ENCODE measurements around the gene LONRF2.
A peak's percentile ranks its signal among the peaks of the same experiment; 100 is the strongest.

The LONRF2 gene

GRCh38 chr2:100285691-100286090, 36.6 kb downstream of the LONRF2 start:
- Histone ChIP-seq H3K9ac (ENCODE audit: low read depth, low read length) (no peak overlapping the region), H3K9me3 (ENCODE audit: control insufficient read depth, insufficient read depth, low read length) (no peaks in the 10 kb centered on the region), H3K36me3 (ENCODE audit: control insufficient read depth, insufficient read depth, low read length) (no peaks in the 10 kb centered on the region), H3K4me1 (ENCODE audit: control insufficient read depth, insufficient read depth, low read length) (peaks cover 35% of the 10 kb centered on the region), H3K27me3 (ENCODE audit: control insufficient read depth, insufficient read depth, low read length) (no peaks in the 10 kb centered on the region), H3K4me3 (ENCODE audit: low read depth, low read length) (no peak overlapping the region), H3K27ac (ENCODE audit: low read depth, low read length) (peak overlapping the region; percentile 62)

- H3K36me3 ChIP-seq (ENCODE audit: control insufficient read depth, insufficient read depth, low read length), result no peaks in the 10 kb centered on the region
- no peaks in the 10 kb centered on the region for H3K27me3 ChIP-seq (ENCODE audit: control insufficient read depth, insufficient read depth, low read length)
- no peak overlapping the region for H3K27ac ChIP-seq (ENCODE audit: low read depth, low read length)
- no peak overlapping the region for H3K4me3 ChIP-seq (ENCODE audit: low read depth, low read length)
- H3K9ac ChIP-seq (ENCODE audit: low read depth, low read length), result no peak overlapping the region
- peaks cover 37% of the 10 kb centered on the region for H3K4me1 ChIP-seq (ENCODE audit: control insufficient read depth, insufficient read depth, low read length)
- no peaks in the 10 kb centered on the region for H3K9me3 ChIP-seq (ENCODE audit: control insufficient read depth, insufficient read depth, low read length)
Measured at GRCh38 chr2:100285011-100285410, 37.3 kb downstream of the LONRF2 start.

- peaks cover 37% of the 10 kb centered on the region for H3K4me1 ChIP-seq (ENCODE audit: control insufficient read depth, insufficient read depth, low read length)
- H3K27ac ChIP-seq (ENCODE audit: low read depth, low read length), result no peak overlapping the region
- no peaks in the 10 kb centered on the region for H3K9me3 ChIP-seq (ENCODE audit: control insufficient read depth, insufficient read depth, low read length)
Measured at GRCh38 chr2:100283724-100284501, 38.4 kb downstream of the LONRF2 start.

GRCh38 chr2:100281521-100282438, 40.5 kb downstream of the LONRF2 start:
- H3K9ac ChIP-seq (ENCODE audit: low read depth, low read length), result 0 out of 2 replicates have a peak overlapping the region, but pooled peaks have one; percentile 17

More at GRCh38 chr2:100283724-100284501, 38.4 kb downstream of the LONRF2 start:
- Histone ChIP-seq H3K36me3 (ENCODE audit: control insufficient read depth, insufficient read depth, low read length) (no peaks in the 10 kb centered on the region), H3K27me3 (ENCODE audit: control insufficient read depth, insufficient read depth, low read length) (no peaks in the 10 kb centered on the region), H3K4me3 (ENCODE audit: low read depth, low read length) (no peak overlapping the region), H3K9ac (ENCODE audit: low read depth, low read length) (no peak overlapping the region)

GRCh38 chr2:100279586-100280534, 42.4 kb downstream of the LONRF2 start:
- Histone ChIP-seq H3K4me1 (ENCODE audit: control insufficient read depth, insufficient read depth, low read length) (peaks cover 18% of the 10 kb centered on the region), H3K27me3 (ENCODE audit: control insufficient read depth, insufficient read depth, low read length) (no peaks in the 10 kb centered on the region), H3K9me3 (ENCODE audit: control insufficient read depth, insufficient read depth, low read length) (no peaks in the 10 kb centered on the region), H3K9ac (ENCODE audit: low read depth, low read length) (no peak overlapping the region), H3K4me3 (ENCODE audit: low read depth, low read length) (no peak overlapping the region), H3K36me3 (ENCODE audit: control insufficient read depth, insufficient read depth, low read length) (no peaks in the 10 kb centered on the region), H3K27ac (ENCODE audit: low read depth, low read length) (no peak overlapping the region)

More at GRCh38 chr2:100281521-100282438, 40.5 kb downstream of the LONRF2 start:
- H3K4me1 ChIP-seq (ENCODE audit: control insufficient read depth, insufficient read depth, low read length), result peaks cover 35% of the 10 kb centered on the region
- H3K9me3 ChIP-seq (ENCODE audit: control insufficient read depth, insufficient read depth, low read length), result no peaks in the 10 kb centered on the region
- peak overlapping the region; percentile 31; the same call in 1 of the 2 replicates for H3K4me3 ChIP-seq (ENCODE audit: low read depth, low read length)
- no peak overlapping the region for H3K27ac ChIP-seq (ENCODE audit: low read depth, low read length)
- H3K27me3 ChIP-seq (ENCODE audit: control insufficient read depth, insufficient read depth, low read length), result no peaks in the 10 kb centered on the region
- H3K36me3 ChIP-seq (ENCODE audit: control insufficient read depth, insufficient read depth, low read length), result no peaks in the 10 kb centered on the region

GRCh38 chr2:100278986-100279385, 43.3 kb downstream of the LONRF2 start:
- no peak overlapping the region for H3K27ac ChIP-seq (ENCODE audit: low read depth, low read length)
- H3K4me1 ChIP-seq (ENCODE audit: control insufficient read depth, insufficient read depth, low read length), result peaks cover 18% of the 10 kb centered on the region

GRCh38 chr2:100278501-100278900, 43.8 kb downstream of the LONRF2 start:
- no peak overlapping the region for H3K27ac ChIP-seq (ENCODE audit: low read depth, low read length)
- H3K9ac ChIP-seq (ENCODE audit: low read depth, low read length), result no peak overlapping the region
- H3K9me3 ChIP-seq (ENCODE audit: control insufficient read depth, insufficient read depth, low read length), result no peaks in the 10 kb centered on the region
- no peaks in the 10 kb centered on the region for H3K27me3 ChIP-seq (ENCODE audit: control insufficient read depth, insufficient read depth, low read length)
- peaks cover 18% of the 10 kb centered on the region for H3K4me1 ChIP-seq (ENCODE audit: control insufficient read depth, insufficient read depth, low read length)
- no peak overlapping the region for H3K4me3 ChIP-seq (ENCODE audit: low read depth, low read length)
- H3K36me3 ChIP-seq (ENCODE audit: control insufficient read depth, insufficient read depth, low read length), result no peaks in the 10 kb centered on the region

More at GRCh38 chr2:100278986-100279385, 43.3 kb downstream of the LONRF2 start:
- no peaks in the 10 kb centered on the region for H3K36me3 ChIP-seq (ENCODE audit: control insufficient read depth, insufficient read depth, low read length)
- no peaks in the 10 kb centered on the region for H3K9me3 ChIP-seq (ENCODE audit: control insufficient read depth, insufficient read depth, low read length)
- H3K4me3 ChIP-seq (ENCODE audit: low read depth, low read length), result no peak overlapping the region
- no peaks in the 10 kb centered on the region for H3K27me3 ChIP-seq (ENCODE audit: control insufficient read depth, insufficient read depth, low read length)
- no peak overlapping the region for H3K9ac ChIP-seq (ENCODE audit: low read depth, low read length)

GRCh38 chr2:100277540-100278207, 44.6 kb downstream of the LONRF2 start:
- Histone ChIP-seq H3K9me3 (ENCODE audit: control insufficient read depth, insufficient read depth, low read length) (no peaks in the 10 kb centered on the region), H3K4me3 (ENCODE audit: low read depth, low read length) (no peak overlapping the region), H3K27me3 (ENCODE audit: control insufficient read depth, insufficient read depth, low read length) (no peaks in the 10 kb centered on the region), H3K9ac (ENCODE audit: low read depth, low read length) (no peak overlapping the region), H3K27ac (ENCODE audit: low read depth, low read length) (no peak overlapping the region), H3K36me3 (ENCODE audit: control insufficient read depth, insufficient read depth, low read length) (no peaks in the 10 kb centered on the region), H3K4me1 (ENCODE audit: control insufficient read depth, insufficient read depth, low read length) (peaks cover 18% of the 10 kb centered on the region)

- H3K9ac ChIP-seq (ENCODE audit: low read depth, low read length), result no peak overlapping the region
- no peaks in the 10 kb centered on the region for H3K36me3 ChIP-seq (ENCODE audit: control insufficient read depth, insufficient read depth, low read length)
- H3K4me1 ChIP-seq (ENCODE audit: control insufficient read depth, insufficient read depth, low read length), result peaks cover 12% of the 10 kb centered on the region
- no peaks in the 10 kb centered on the region for H3K9me3 ChIP-seq (ENCODE audit: control insufficient read depth, insufficient read depth, low read length)
- H3K27me3 ChIP-seq (ENCODE audit: control insufficient read depth, insufficient read depth, low read length), result no peaks in the 10 kb centered on the region
- H3K27ac ChIP-seq (ENCODE audit: low read depth, low read length), result no peak overlapping the region
- no peak overlapping the region for H3K4me3 ChIP-seq (ENCODE audit: low read depth, low read length)
Measured at GRCh38 chr2:100276716-100277115, 45.6 kb downstream of the LONRF2 start.

GRCh38 chr2:100275200-100275589, 47.1 kb downstream of the LONRF2 start:
- Histone ChIP-seq H3K27ac (ENCODE audit: low read depth, low read length) (no peak overlapping the region), H3K9me3 (ENCODE audit: control insufficient read depth, insufficient read depth, low read length) (no peaks in the 10 kb centered on the region; the same call in 1 of the 2 replicates), H3K36me3 (ENCODE audit: control insufficient read depth, insufficient read depth, low read length) (no peaks in the 10 kb centered on the region), H3K4me3 (ENCODE audit: low read depth, low read length) (no peak overlapping the region), H3K9ac (ENCODE audit: low read depth, low read length) (no peak overlapping the region), H3K4me1 (ENCODE audit: control insufficient read depth, insufficient read depth, low read length) (no peaks in the 10 kb centered on the region), H3K27me3 (ENCODE audit: control insufficient read depth, insufficient read depth, low read length) (no peaks in the 10 kb centered on the region)

Measured in HUES48 (cell line).